NCI-H345 treated with DMSO at 0.1 percent for 48 hours (cell line): Measurements from ENCODE around the gene RCL1.

Experiments used
- DNase-seq: peaks from one replicate; lab custom pipeline; 2025; ENCODE audit not compliant: unreplicated experiment; lab: John Stamatoyannopoulos, UW

RCL1 gene

GRCh38 chr9:4840018-4840417 lies 47.3 kb downstream of the RCL1 start:
- no peak for DNase-seq

GRCh38 chr9:4842213-4842612 lies 49.5 kb downstream of the RCL1 start:
- no peak for DNase-seq

GRCh38 chr9:4842734-4843133 lies 50.0 kb downstream of the RCL1 start:
- no peak for DNase-seq

GRCh38 chr9:4844056-4844838 lies 51.5 kb downstream of the RCL1 start:
- DNase-seq = no peak

- DNase-seq = no peak
Measured at GRCh38 chr9:4849369-4849768, 56.6 kb downstream of the RCL1 start.

- no peak for DNase-seq
Measured at GRCh38 chr9:4850603-4851310, 58.0 kb downstream of the RCL1 start.

GRCh38 chr9:4852419-4852818 lies 59.7 kb downstream of the RCL1 start:
- DNase-seq = no peak

GRCh38 chr9:4854265-4854590 lies 61.5 kb downstream of the RCL1 start:
- DNase-seq = no peak

GRCh38 chr9:4855841-4856240 lies 63.1 kb downstream of the RCL1 start:
- no peak for DNase-seq

GRCh38 chr9:4857163-4857810 lies 64.5 kb downstream of the RCL1 start:
- no peak for DNase-seq

GRCh38 chr9:4859035-4859434 lies 66.3 kb downstream of the RCL1 start:
- DNase-seq = peak; percentile 10

GRCh38 chr9:4860383-4860782 lies 67.6 kb downstream of the RCL1 start:
- DNase-seq = no peak

GRCh38 chr9:4861145-4861544 lies 68.4 kb downstream of the RCL1 start:
- DNase-seq = no peak

- no peak for DNase-seq
Measured at GRCh38 chr9:4861736-4862451, 69.2 kb downstream of the RCL1 start.

- DNase-seq = no peak
Measured at GRCh38 chr9:4862506-4863250, 69.9 kb downstream of the RCL1 start.

GRCh38 chr9:4864234-4864661 lies 71.5 kb downstream of the RCL1 start:
- DNase-seq = no peak

- DNase-seq = no peak
Measured at GRCh38 chr9:4864698-4865097, 72.0 kb downstream of the RCL1 start.

- DNase-seq = no peak
Measured at GRCh38 chr9:4865681-4866080, 72.9 kb downstream of the RCL1 start.

GRCh38 chr9:4866239-4866969 lies 73.7 kb downstream of the RCL1 start:
- DNase-seq = no peak

GRCh38 chr9:4873066-4873465 lies 80.3 kb downstream of the RCL1 start:
- no peak for DNase-seq
